Measurements from ENCODE around the gene TSPAN9.

DNA sequence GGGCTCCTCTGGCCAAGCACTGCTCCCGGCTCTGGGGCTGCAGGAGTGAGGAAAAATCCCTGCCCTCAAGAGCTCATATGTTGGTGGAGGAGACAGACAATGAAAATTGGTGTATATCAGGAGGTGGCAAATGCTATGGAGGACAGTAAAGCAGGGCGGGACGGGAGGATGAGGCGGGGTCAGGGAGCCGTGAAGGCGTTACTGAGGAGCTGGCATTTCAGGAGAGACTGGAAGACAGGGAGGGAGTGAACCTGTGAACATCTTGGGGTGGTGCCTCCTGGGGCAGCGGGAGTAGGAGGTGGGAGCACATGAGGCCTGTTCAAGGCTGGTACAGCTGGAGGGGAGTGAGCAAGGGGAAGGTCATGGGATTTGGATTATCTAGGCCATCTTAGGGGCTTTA, 26.6 kb downstream of the TSPAN9 start:
- no peak for TF ChIP-seq POLR2A (IDR thresholded peaks at IDR 0.05)
- no peak for TF ChIP-seq CTCF (IDR thresholded peaks at IDR 0.05)
- TF ChIP-seq POLR2AphosphoS5 (IDR thresholded peaks at IDR 0.05): no peak
- no peak for TF ChIP-seq EP300 (IDR thresholded peaks at IDR 0.05)

All from suprapubic skin (tissue), 4 donors.